IMR-90 (cell line): ENCODE measurements around the gene DIP2C. TPM values are rescaled to one million over a fixed set of nuclear protein-coding genes. Genes with fewer than 3 reads are reported as not detected.

ENCODE experiments used
- ATAC-seq: fragments of 200-7000 bp; cut with Tn5 transposase; 2 replicates; pipeline ENCODE4 v1.9.1; 2020; ENCODE audit warnings: low read depth, mild to moderate bottlenecking, moderate library complexity
- BruUV-seq: library from RNA; stranded (reverse); fragments of 400-500 nt; replicated peaks from 2 replicates; lab custom pipeline; 2021; lab: Mats Ljungman, UMichigan
- CTCF ChIA-PET: fragments of 300-600 bp; formaldehyde crosslinking; extraction: SDS; loops from one replicate; lab custom pipeline; 2021; ENCODE audit warnings: antibody characterized with exemption; lab: Yijun Ruan, JAX
- POLR2A ChIA-PET: fragments of 300-600 bp; sonication (Branson Sonifier 250); formaldehyde crosslinking; loops from one replicate; lab custom pipeline; 2022; ENCODE audit warnings: antibody characterized with exemption; ENCODE audit not compliant: unreplicated experiment; lab: Charles Lee
- DNase-seq: peaks from one replicate; pipeline ENCODE4 v3.0.0; 2013
- H2AFZ ChIP-seq: replicated peaks from 2 replicates; pipeline ENCODE3; 2013; ENCODE audit warnings: low read length, mild to moderate bottlenecking; ENCODE audit not compliant: poor library complexity
- H2AK5ac ChIP-seq: 2 replicates; pipeline ENCODE4 v1.6.1; 2013; ENCODE audit warnings: low read depth, low read length, inconsistent platforms
- H2AK9ac ChIP-seq: replicated peaks from 2 replicates; pipeline ENCODE3; 2013; ENCODE audit warnings: mild to moderate bottlenecking, low read depth, low read length, moderate library complexity; ENCODE audit not compliant: poor library complexity
- H2BK120ac ChIP-seq: 2 replicates; pipeline ENCODE4 v1.6.1; 2013; ENCODE audit warnings: low read depth, low read length, inconsistent platforms
- H2BK15ac ChIP-seq: 3 replicates; pipeline ENCODE4 v1.6.1; 2013; ENCODE audit warnings: low read depth, low read length, inconsistent platforms
- H2BK20ac ChIP-seq: 2 replicates; pipeline ENCODE4 v1.6.1; 2013; ENCODE audit warnings: low read depth, mild to moderate bottlenecking, inconsistent platforms, low read length, moderate library complexity
- H2BK5ac ChIP-seq: 2 replicates; pipeline ENCODE4 v1.6.1; 2013; ENCODE audit warnings: mild to moderate bottlenecking, low read depth, low read length, inconsistent platforms; ENCODE audit not compliant: poor library complexity, severe bottlenecking
- H3K14ac ChIP-seq: replicated peaks from 2 replicates; pipeline ENCODE4 v1.6.1; 2013; ENCODE audit warnings: low read depth, low read length, inconsistent platforms
- H3K18ac ChIP-seq: 2 replicates; pipeline ENCODE4 v1.6.1; 2013; ENCODE audit warnings: low read depth, low read length, control low read depth
- H3K23ac ChIP-seq: 2 replicates; pipeline ENCODE4 v1.6.1; 2013; ENCODE audit warnings: low read depth, low read length, inconsistent platforms
- H3K27ac ChIP-seq: 2 replicates; pipeline ENCODE4 v1.5.1; 2013; ENCODE audit warnings: mild to moderate bottlenecking, control low read depth, low read length; ENCODE audit not compliant: insufficient read depth
- H3K27me3 ChIP-seq: 2 replicates; pipeline ENCODE4 v1.6.1; 2013; ENCODE audit warnings: low read length; ENCODE audit not compliant: control insufficient read depth, insufficient read depth
- H3K36me3 ChIP-seq: 2 replicates; pipeline ENCODE4 v1.6.1; 2013; ENCODE audit warnings: low read length, mixed read lengths; ENCODE audit not compliant: control insufficient read depth, insufficient read depth
- H3K4ac ChIP-seq: 2 replicates; pipeline ENCODE4 v1.6.1; 2013; ENCODE audit warnings: low read depth, low read length, inconsistent platforms
- H3K4me1 ChIP-seq: 2 replicates; pipeline ENCODE4 v1.6.1; 2013; ENCODE audit warnings: low read length, mixed read lengths; ENCODE audit not compliant: control insufficient read depth, insufficient read depth
- H3K4me2 ChIP-seq: 2 replicates; pipeline ENCODE4 v1.6.1; 2013; ENCODE audit warnings: low read depth, mild to moderate bottlenecking, control low read depth, low read length, moderate library complexity
- H3K4me3 ChIP-seq: 2 replicates; pipeline ENCODE4 v1.5.1; 2013; ENCODE audit warnings: low read depth, mild to moderate bottlenecking, control low read depth, low read length, moderate library complexity; ENCODE audit not compliant: insufficient read depth
- H3K56ac ChIP-seq: 2 replicates; pipeline ENCODE4 v1.6.1; 2013; ENCODE audit warnings: low read length, inconsistent platforms; ENCODE audit not compliant: insufficient read depth; ENCODE audit errors: extremely low read depth
- H3K79me1 ChIP-seq, 2 experiments: 2 replicates each; pipeline ENCODE4 v1.6.1; 2013; ENCODE audit warnings: low read length in 2 of 2, inconsistent platforms in 1 of 2, low read depth in 1 of 2
- H3K9ac ChIP-seq: 2 replicates; pipeline ENCODE4 v1.6.1; 2013; ENCODE audit warnings: low read depth, low read length, control low read depth
- H3K9me1 ChIP-seq: 2 replicates; pipeline ENCODE4 v1.6.1; 2013; ENCODE audit warnings: low read length, inconsistent platforms; ENCODE audit not compliant: insufficient read depth
- H3K9me3 ChIP-seq: 2 replicates; pipeline ENCODE4 v1.6.1; 2013; ENCODE audit warnings: low read length; ENCODE audit not compliant: control insufficient read depth, insufficient read depth
- H4K20me1 ChIP-seq: 2 replicates; pipeline ENCODE4 v1.6.1; 2013; ENCODE audit warnings: low read length, inconsistent platforms; ENCODE audit not compliant: insufficient read depth
- H4K5ac ChIP-seq: 2 replicates; pipeline ENCODE4 v1.6.1; 2013; ENCODE audit warnings: mild to moderate bottlenecking, low read depth, low read length, control low read depth
- H4K8ac ChIP-seq, 2 experiments: 2 replicates each; pipeline ENCODE4 v1.6.1; 2013; ENCODE audit warnings: low read depth in 2 of 2, low read length in 2 of 2, control low read depth in 1 of 2, inconsistent platforms in 1 of 2
- H4K91ac ChIP-seq: 2 replicates; pipeline ENCODE4 v1.6.1; 2013; ENCODE audit warnings: low read depth, low read length, inconsistent platforms; ENCODE audit not compliant: insufficient read depth
- BHLHE40 ChIP-seq: fragments of 150-350 bp; IDR thresholded peaks from 2 replicates; pipeline ENCODE4 v1.6.1; 2016; ENCODE audit warnings: mild to moderate bottlenecking, low read depth, low read length
- CEBPB ChIP-seq: IDR thresholded peaks from 2 replicates; pipeline ENCODE4 v1.6.1; 2012; ENCODE audit warnings: low read depth, low read length, improper control_type of control experiment
- FOS ChIP-seq: fragments of 150-350 bp; IDR thresholded peaks from 2 replicates; pipeline ENCODE4 v1.6.1; 2016; ENCODE audit warnings: low read depth, low read length
- MAFK ChIP-seq: IDR thresholded peaks from 2 replicates; pipeline ENCODE4 v1.6.1; 2012; ENCODE audit warnings: low read depth, low read length, improper control_type of control experiment
- MAZ ChIP-seq: IDR thresholded peaks from 2 replicates; pipeline ENCODE4 v1.6.1; 2012; ENCODE audit warnings: low read depth, mild to moderate bottlenecking, low read length, improper control_type of control experiment, moderate library complexity, borderline replicate concordance
- MXI1 ChIP-seq: IDR thresholded peaks from 2 replicates; pipeline ENCODE4 v1.6.1; 2012; ENCODE audit warnings: low read depth, mild to moderate bottlenecking, low read length, moderate library complexity, borderline replicate concordance
- NFE2L2 ChIP-seq: fragments of 150-350 bp; IDR thresholded peaks from 2 replicates; pipeline ENCODE4 v1.6.1; 2016; ENCODE audit warnings: low read depth, mild to moderate bottlenecking, low read length
- POLR2A ChIP-seq: IDR thresholded peaks from 2 replicates; pipeline ENCODE4 v1.6.1; 2012; ENCODE audit warnings: mild to moderate bottlenecking, low read depth, low read length
- RAD21 ChIP-seq: IDR thresholded peaks from 2 replicates; pipeline ENCODE4 v1.6.1; 2012; ENCODE audit warnings: low read length, improper control_type of control experiment
- RCOR1 ChIP-seq: IDR thresholded peaks from 2 replicates; pipeline ENCODE4 v1.6.1; 2012; ENCODE audit warnings: mild to moderate bottlenecking, low read length, improper control_type of control experiment; ENCODE audit not compliant: insufficient replicate concordance
- RFX5 ChIP-seq: IDR thresholded peaks from 2 replicates; pipeline ENCODE4 v1.8.0; 2012; ENCODE audit warnings: low read depth, mild to moderate bottlenecking, low read length, moderate library complexity
- WGBS, 2 experiments: methylation state at CpG; one replicate each; pipeline versions ENCODE4 v1.1.5 to v1.1.7; 2013; ENCODE audit warnings: missing lambda C conversion rate in 2 of 2; ENCODE audit not compliant: insufficient read length in 1 of 2; ENCODE audit errors: extremely low coverage in 2 of 2; 5-methylcytosine and 5-hydroxymethylcytosine counted together
- dilution Hi-C: fragments of 300-500 bp; cut with HindIII; formaldehyde crosslinking; loops from one replicate; pipeline ENCODE4 v1.14.3; 2018; ENCODE audit warnings: low sequenced_read_pairs; ENCODE audit not compliant: unreplicated experiment
- in situ Hi-C: fragments of 300-500 bp; cut with MboI; formaldehyde crosslinking; loops from 3 replicates; pipeline ENCODE4 v1.14.3; 2019; ENCODE audit warnings: low sequenced_read_pairs, inconsistent platforms, mixed read lengths
- intact Hi-C: fragments of 100-400 bp; cut with micrococcal nuclease; formaldehyde crosslinking; loops from 2 replicates; pipeline ENCODE4 v1.10.0; 2022
- polyA plus RNA-seq, 3 experiments: library from polyadenylated mRNA; depleted of rRNA; stranded (reverse); fragments of >200 nt; gene quantifications; 2 replicates each; pipeline ENCODE4 v1.2.3, GENCODE V29; 2012; ENCODE audit warnings: low replicate concordance in 1 of 3
- total RNA-seq: library from RNA; depleted of rRNA; stranded (reverse); fragments of >200 nt; gene quantifications from 2 replicates; pipeline ENCODE4 v1.2.3, GENCODE V29; 2012
- TF ChIP-seq, protein P1 (sequence below): fragments of 150-350 bp; IDR thresholded peaks from 2 replicates; pipeline ENCODE4 v1.6.1; 2017; ENCODE audit warnings: mild to moderate bottlenecking, antibody characterized with exemption, low read length, low read depth
- TF ChIP-seq, protein P2 (sequence below): fragments of 150-350 bp; IDR thresholded peaks from 2 replicates; pipeline ENCODE4 v1.6.1; 2016; ENCODE audit warnings: low read depth, mild to moderate bottlenecking, low read length, moderate library complexity, borderline replicate concordance

Gene DIP2C
- total and polyA plus RNA-seq, 2 of the 4 experiments (the other 2 are of a cell fraction), result 8.6 to 17.3 TPM

DNA sequence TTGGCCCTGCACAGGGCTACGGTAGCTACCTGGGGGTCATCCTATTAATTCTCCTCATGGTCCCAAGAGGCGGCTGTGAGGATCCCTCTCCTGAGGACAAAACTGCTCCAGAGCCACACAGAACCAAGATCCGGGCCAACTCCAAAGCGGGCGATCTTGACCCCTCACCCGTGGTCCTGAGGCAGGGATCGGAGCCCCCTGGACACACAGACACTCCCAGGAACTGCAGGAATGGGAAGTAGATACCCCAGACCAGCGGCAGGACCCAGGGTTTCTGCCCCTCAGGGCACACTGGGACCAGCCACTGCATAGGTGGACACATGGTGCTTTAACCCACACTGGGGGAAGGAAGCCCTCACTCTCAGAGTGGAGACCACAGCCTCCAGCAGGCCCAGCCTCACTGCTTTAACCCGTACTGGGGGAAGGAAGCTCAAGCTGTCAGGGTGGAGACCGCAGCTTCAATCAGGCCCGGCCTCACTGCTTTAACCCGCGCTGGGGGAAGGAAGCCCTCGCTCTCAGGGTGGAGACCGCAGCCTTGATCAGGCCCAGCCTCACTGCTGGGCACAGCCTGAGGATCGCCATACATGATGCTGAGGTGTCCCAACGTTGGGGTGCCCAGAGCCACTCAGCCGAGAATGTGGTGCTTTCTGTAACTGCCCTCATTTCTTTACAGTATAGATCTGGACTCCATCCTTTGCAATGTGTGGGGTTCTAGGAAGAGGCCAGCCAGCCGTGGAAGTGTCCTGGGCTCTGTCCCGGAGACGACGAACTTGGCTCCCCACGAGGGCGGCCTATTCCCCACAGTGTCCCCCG is 60.1 kb downstream of the DIP2C start:
- intact Hi-C loops, result no loop called here
- H4K20me1 ChIP-seq, result peaks cover 67% of the 10 kb centered on the region

More for the DNA sequence above, 60.1 kb downstream of the DIP2C start:
- DNase-seq (no peak), ATAC-seq (no peak)
- Histone ChIP-seq H4K5ac (no peak overlapping the region), H3K4me3 (no peak overlapping the region), H4K8ac (no peak overlapping the region), H2AFZ (no peak overlapping the region), H2BK20ac (no peak overlapping the region), H3K4ac (no peak overlapping the region), H3K9ac (no peak overlapping the region), H2BK120ac (no peak overlapping the region), H3K56ac (no peak overlapping the region), H3K27me3 (no peaks in the 10 kb centered on the region), H3K36me3 (no peaks in the 10 kb centered on the region), H3K9me1 (peaks cover 22% of the 10 kb centered on the region), H3K79me1 (peaks cover 50 to 89% of the 10 kb centered on the region in 2 experiments), H2AK9ac (no peak overlapping the region), H4K91ac (no peak overlapping the region), H3K9me3 (no peaks in the 10 kb centered on the region; the same call in 1 of the 2 replicates), H3K4me2 (no peak overlapping the region), H3K18ac (no peak overlapping the region), H2BK5ac (no peak overlapping the region), H2AK5ac (0 out of 2 replicates have a peak overlapping the region, but pooled peaks have one; percentile 30), H3K14ac (no peak overlapping the region), H3K4me1 (peaks cover 26% of the 10 kb centered on the region), H2BK15ac (no peak overlapping the region), H3K27ac (no peak overlapping the region), H3K23ac (no peak overlapping the region)
- 100% methylated on average over 3 of the region's 25 CpGs; no CpG with 5 or more reads in 1 of the 2 experiments for WGBS, 2 experiments
- in situ Hi-C loops, result no loop called here
- no TSS peak for BruUV-seq
- TF ChIP-seq, protein P1, sequence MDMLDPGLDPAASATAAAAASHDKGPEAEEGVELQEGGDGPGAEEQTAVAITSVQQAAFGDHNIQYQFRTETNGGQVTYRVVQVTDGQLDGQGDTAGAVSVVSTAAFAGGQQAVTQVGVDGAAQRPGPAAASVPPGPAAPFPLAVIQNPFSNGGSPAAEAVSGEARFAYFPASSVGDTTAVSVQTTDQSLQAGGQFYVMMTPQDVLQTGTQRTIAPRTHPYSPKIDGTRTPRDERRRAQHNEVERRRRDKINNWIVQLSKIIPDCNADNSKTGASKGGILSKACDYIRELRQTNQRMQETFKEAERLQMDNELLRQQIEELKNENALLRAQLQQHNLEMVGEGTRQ, result no peak
- TF ChIP-seq FOS (no peak), MAZ (no peak), BHLHE40 (no peak), POLR2A (no peak), MAFK (no peak), NFE2L2 (no peak), CEBPB (no peak), RFX5 (no peak), RAD21 (no peak), RCOR1 (no peak), MXI1 (no peak)
- TF ChIP-seq, protein P2, sequence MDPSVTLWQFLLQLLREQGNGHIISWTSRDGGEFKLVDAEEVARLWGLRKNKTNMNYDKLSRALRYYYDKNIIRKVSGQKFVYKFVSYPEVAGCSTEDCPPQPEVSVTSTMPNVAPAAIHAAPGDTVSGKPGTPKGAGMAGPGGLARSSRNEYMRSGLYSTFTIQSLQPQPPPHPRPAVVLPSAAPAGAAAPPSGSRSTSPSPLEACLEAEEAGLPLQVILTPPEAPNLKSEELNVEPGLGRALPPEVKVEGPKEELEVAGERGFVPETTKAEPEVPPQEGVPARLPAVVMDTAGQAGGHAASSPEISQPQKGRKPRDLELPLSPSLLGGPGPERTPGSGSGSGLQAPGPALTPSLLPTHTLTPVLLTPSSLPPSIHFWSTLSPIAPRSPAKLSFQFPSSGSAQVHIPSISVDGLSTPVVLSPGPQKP, result no peak
- ChIA-PET POLR2A (no interaction called here), CTCF (no interaction called here)
- dilution Hi-C loops, result no loop called here
